Endothelial cell (in vitro differentiated cells): Measurements from ENCODE around the gene SNRPA. TPM values are rescaled to one million over a fixed set of nuclear protein-coding genes. Genes with fewer than 3 reads are reported as not detected.
A peak's percentile ranks its signal among the peaks of the same experiment; 100 is the strongest.

ENCODE experiments used
- DNase-seq: peaks from one replicate; pipeline ENCODE4 v3.0.0; 2021; ENCODE audit warnings: low spot score
- H3K27ac Mint-ChIP-seq: one replicate; pipeline ENCODE4 v1.8.0; 2021; ENCODE audit warnings: mixed read lengths, inconsistent platforms; ENCODE audit not compliant: unreplicated experiment
- H3K27me3 Mint-ChIP-seq: one replicate; pipeline ENCODE4 v1.8.0; 2021; ENCODE audit warnings: mild to moderate bottlenecking, moderate library complexity, mixed read lengths, inconsistent platforms; ENCODE audit not compliant: unreplicated experiment
- H3K36me3 Mint-ChIP-seq: one replicate; pipeline ENCODE4 v1.8.0; 2021; ENCODE audit warnings: mild to moderate bottlenecking, low read depth, mixed read lengths, inconsistent platforms; ENCODE audit not compliant: unreplicated experiment
- H3K4me1 Mint-ChIP-seq: one replicate; pipeline ENCODE4 v1.8.0; 2021; ENCODE audit warnings: mild to moderate bottlenecking, mixed read lengths, inconsistent platforms; ENCODE audit not compliant: unreplicated experiment
- H3K4me3 Mint-ChIP-seq: one replicate; pipeline ENCODE4 v1.8.0; 2021; ENCODE audit warnings: mild to moderate bottlenecking, mixed read lengths, inconsistent platforms; ENCODE audit not compliant: unreplicated experiment
- H3K9me3 Mint-ChIP-seq: one replicate; pipeline ENCODE4 v1.8.0; 2021; ENCODE audit warnings: mixed read lengths, inconsistent platforms; ENCODE audit not compliant: unreplicated experiment
- CTCF ChIP-seq: fragments of 200-600 bp; sonication (generic); IDR thresholded peaks from one replicate; pipeline ENCODE4 v1.5.0; 2021; ENCODE audit warnings: antibody characterized with exemption; ENCODE audit not compliant: unreplicated experiment
- total RNA-seq: library from RNA; stranded (reverse); fragmentation: NEBNext Ultra II Directional; extraction: Animal tissue kit (Norgen Biotek cat#: 25700); gene quantifications from one replicate; pipeline ENCODE4 v1.2.1, GENCODE V29; 2021; ENCODE audit not compliant: unreplicated experiment

The SNRPA gene
- total RNA-seq, 1 donor from 2014 or later, result 101 TPM

GRCh38 chr19:40797963-40798682 lies 47.1 kb downstream of the SNRPA start:
- Mint-ChIP-seq H3K4me3 (peak overlapping the region; percentile 95), H3K9me3 (no peaks in the 10 kb centered on the region), H3K27me3 (peaks cover 11% of the 10 kb centered on the region), H3K4me1 (peaks cover 33% of the 10 kb centered on the region), H3K36me3 (peaks cover 20% of the 10 kb centered on the region), H3K27ac (peak overlapping the region; percentile 88)
- DNase-seq, result peak; percentile 69
- no peak for TF ChIP-seq CTCF

- H3K36me3 Mint-ChIP-seq, result peaks cover 26% of the 10 kb centered on the region
- H3K9me3 Mint-ChIP-seq, result no peaks in the 10 kb centered on the region
- peak; percentile 100 for DNase-seq
- H3K4me3 Mint-ChIP-seq, result peak within 1 kb of the TSS; percentile 99
- peaks cover 11% of the 10 kb centered on the region for H3K27me3 Mint-ChIP-seq
- TF ChIP-seq CTCF, result no peak
- peak within 1 kb of the TSS; percentile 97 for H3K27ac Mint-ChIP-seq
- peaks cover 41% of the 10 kb centered on the region for H3K4me1 Mint-ChIP-seq
Observed at GRCh38 chr19:40798683-40799557, 47.9 kb downstream of the SNRPA start, which contains the start of gene EGLN2. TSS of gene EGLN2 (plus strand) at chr19:40799191. CDS start at chr19:40800573, 1,382 bp downstream.

- Mint-ChIP-seq H3K4me1 (peaks cover 49% of the 10 kb centered on the region), H3K27me3 (peaks cover 14% of the 10 kb centered on the region), H3K9me3 (no peaks in the 10 kb centered on the region)
Observed at GRCh38 chr19:40799558-40800338, 48.7 kb downstream of the SNRPA start.

GRCh38 chr19:40800339-40800996 lies 49.5 kb downstream of the SNRPA start:
- peaks cover 17% of the 10 kb centered on the region for H3K27me3 Mint-ChIP-seq
- no peaks in the 10 kb centered on the region for H3K9me3 Mint-ChIP-seq
- H3K36me3 Mint-ChIP-seq, result peaks cover 36% of the 10 kb centered on the region
- peak overlapping the region; percentile 97 for H3K27ac Mint-ChIP-seq
- DNase-seq, result no peak
- H3K4me3 Mint-ChIP-seq, result peak overlapping the region; percentile 99
- peaks cover 56% of the 10 kb centered on the region for H3K4me1 Mint-ChIP-seq
- no peak for TF ChIP-seq CTCF

More at GRCh38 chr19:40799558-40800338, 48.7 kb downstream of the SNRPA start:
- peak overlapping the region; percentile 99 for H3K4me3 Mint-ChIP-seq
- no peak for TF ChIP-seq CTCF
- peak overlapping the region; percentile 97 for H3K27ac Mint-ChIP-seq
- peaks cover 31% of the 10 kb centered on the region for H3K36me3 Mint-ChIP-seq
- DNase-seq, result peak; percentile 57
